IPS DF 19.7 (cell line): ENCODE results near the gene CCDC85C.

Experiments used
- DNase-seq: peaks from one replicate; pipeline ENCODE4 v3.0.0-alpha.2; 2013; ENCODE audit warnings: low read depth, low spot score

CCDC85C gene

GRCh38 chr14:99476864-99477263, 127.1 kb downstream of the CCDC85C start:
- DNase-seq = no peak

- no peak for DNase-seq
Observed at GRCh38 chr14:99475660-99476059, 128.3 kb downstream of the CCDC85C start.

GRCh38 chr14:99475179-99475578, 128.8 kb downstream of the CCDC85C start:
- no peak for DNase-seq

GRCh38 chr14:99473458-99473857, 130.5 kb downstream of the CCDC85C start:
- no peak for DNase-seq

GRCh38 chr14:99472937-99473336, 131.1 kb downstream of the CCDC85C start:
- no peak for DNase-seq

GRCh38 chr14:99471731-99472130, 132.3 kb downstream of the CCDC85C start:
- DNase-seq = no peak

- DNase-seq = no peak
Observed at GRCh38 chr14:99468836-99469592, 135.0 kb downstream of the CCDC85C start.

GRCh38 chr14:99468081-99468480, 135.9 kb downstream of the CCDC85C start:
- DNase-seq = no peak

- DNase-seq = no peak
Observed at GRCh38 chr14:99467336-99468078, 136.5 kb downstream of the CCDC85C start.

GRCh38 chr14:99466758-99467157, 137.2 kb downstream of the CCDC85C start:
- DNase-seq = no peak

- DNase-seq = no peak
Observed at GRCh38 chr14:99465288-99465687, 138.7 kb downstream of the CCDC85C start.

GRCh38 chr14:99463974-99464373, 140.0 kb downstream of the CCDC85C start:
- DNase-seq = no peak

- DNase-seq = no peak
Observed at GRCh38 chr14:99462210-99462609, 141.8 kb downstream of the CCDC85C start.

GRCh38 chr14:99461411-99462085, 142.5 kb downstream of the CCDC85C start:
- DNase-seq = no peak

GRCh38 chr14:99460793-99461192, 143.2 kb downstream of the CCDC85C start:
- DNase-seq = peak; percentile 33

GRCh38 chr14:99459481-99460100, 144.4 kb downstream of the CCDC85C start:
- no peak for DNase-seq

GRCh38 chr14:99454246-99454645, 149.8 kb downstream of the CCDC85C start:
- no peak for DNase-seq

GRCh38 chr14:99452968-99453367, 151.0 kb downstream of the CCDC85C start:
- no peak for DNase-seq

GRCh38 chr14:99451234-99451633, 152.8 kb downstream of the CCDC85C start:
- DNase-seq = no peak

GRCh38 chr14:99450266-99450665, 153.7 kb downstream of the CCDC85C start:
- DNase-seq = no peak
